CD4-positive, alpha-beta T cell (primary cell): ENCODE data around the gene PPM1J. TPM values are rescaled to one million over a fixed set of nuclear protein-coding genes. Genes with fewer than 3 reads are reported as not detected.

Experiments used
- ATAC-seq: fragments of 200-7000 bp; cut with Tn5 transposase; one replicate; pipeline ENCODE4 v1.10.0; 2022; ENCODE audit warnings: mild to moderate bottlenecking; ENCODE audit not compliant: poor library complexity
- CTCF ChIA-PET: fragments of 350-600 bp; sonication (Branson Sonifier 250); formaldehyde crosslinking; loops from one replicate; lab custom pipeline; 2021; ENCODE audit warnings: antibody characterized with exemption, inconsistent platforms; lab: Charles Lee
- POLR2A ChIA-PET: fragments of 350-600 bp; sonication (Branson Sonifier 250); formaldehyde crosslinking; loops from one replicate; lab custom pipeline; 2021; ENCODE audit warnings: antibody characterized with exemption, inconsistent platforms; lab: Charles Lee
- DNase-seq, 14 experiments: peaks; one replicate each; pipeline ENCODE4 v3.0.0-alpha.2; 2013 to 2020; ENCODE audit warnings: mixed read lengths in 2 of 14
- H3K27ac ChIP-seq, 2 donors: one replicate each; pipeline versions ENCODE4 v1.5.1 to v1.7.0; 2013; ENCODE audit warnings: low read length in 2 of 2, low read depth in 1 of 2, mild to moderate bottlenecking in 1 of 2
- H3K27me3 ChIP-seq, 2 experiments: 1 replicate in 1 of 2; 2 replicates in 1 of 2; pipeline versions ENCODE4 v1.6.1 to v1.7.0; 2013; ENCODE audit warnings: low read length in 2 of 2, control low read depth in 1 of 2, mild to moderate bottlenecking in 1 of 2, moderate library complexity in 1 of 2; ENCODE audit not compliant: insufficient read depth in 2 of 2, control insufficient read depth in 1 of 2
- H3K36me3 ChIP-seq: one replicate; pipeline ENCODE4 v1.6.1; 2013; ENCODE audit warnings: low read length, control low read depth; ENCODE audit not compliant: insufficient read depth
- H3K4me1 ChIP-seq: one replicate; pipeline ENCODE4 v1.6.1; 2013; ENCODE audit warnings: low read length, control low read depth; ENCODE audit not compliant: insufficient read depth
- H3K4me3 ChIP-seq: one replicate; pipeline ENCODE4 v1.5.1; 2013; ENCODE audit warnings: mild to moderate bottlenecking, low read length, moderate library complexity
- H3K9me3 ChIP-seq, 2 experiments: 1 replicate in 1 of 2; 2 replicates in 1 of 2; pipeline versions ENCODE4 v1.6.1 to v1.7.0; 2013; ENCODE audit warnings: low read length in 2 of 2, mild to moderate bottlenecking in 2 of 2, control low read depth in 1 of 2, moderate library complexity in 1 of 2; ENCODE audit not compliant: control insufficient read depth in 1 of 2, insufficient read depth in 1 of 2
- H3K27ac Mint-ChIP-seq: one replicate; pipeline ENCODE4 v1.8.0; 2020; ENCODE audit warnings: mixed read lengths
- H3K27me3 Mint-ChIP-seq: one replicate; pipeline ENCODE4 v1.8.0; 2021; ENCODE audit warnings: mixed read lengths
- H3K36me3 Mint-ChIP-seq: one replicate; pipeline ENCODE4 v1.8.0; 2021; ENCODE audit warnings: low read depth, mixed read lengths
- H3K4me1 Mint-ChIP-seq: one replicate; pipeline ENCODE4 v1.8.0; 2021; ENCODE audit warnings: low read depth, mixed read lengths
- H3K4me3 Mint-ChIP-seq: one replicate; pipeline ENCODE4 v1.8.0; 2020; ENCODE audit warnings: mild to moderate bottlenecking, mixed read lengths
- H3K9me3 Mint-ChIP-seq: one replicate; pipeline ENCODE4 v1.8.0; 2020; ENCODE audit warnings: mixed read lengths
- CTCF ChIP-seq: fragments of 200-600 bp; IDR thresholded peaks from one replicate; pipeline ENCODE4 v1.8.0; 2022; ENCODE audit warnings: antibody characterized with exemption, mild to moderate bottlenecking
- intact Hi-C, 2 experiments: fragments of 100-400 bp; cut with DNase I in 1 of 2; cut with micrococcal nuclease in 1 of 2; formaldehyde crosslinking; loops; one replicate each; pipeline versions ENCODE4 v1.15.1 to v1.9.0; 2023 to 2025; cut with DNase I, micrococcal nuclease
- total RNA-seq, 174 experiments: library from RNA in 2 of 174; stranded (reverse) in 2 of 174; gene quantifications; one replicate each; pipeline ENCODE4 v1.2.3 and lab custom pipeline; 2021 to 2026

Gene PPM1J
- total RNA-seq, 2 experiments from 2014 or later: 0.39 to 0.49 TPM

GRCh38 chr1:112708489-112708888 is 6.6 kb downstream of the PPM1J start:
- CTCF ChIA-PET: interaction anchor here (1.1 to 2.3 kb wide), 6 partner anchors 10 to 364 kb away, joined by 3 to 13 read pairs (median 4); partner anchors contain the start of gene LRIG2
- peaks cover 38% of the 10 kb centered on the region for H3K4me1 Mint-ChIP-seq

GRCh38 chr1:112708002-112708448 is 7.1 kb downstream of the PPM1J start:
- Mint-ChIP-seq H3K4me1 (peaks cover 41% of the 10 kb centered on the region), H3K27me3 (peaks cover 7% of the 10 kb centered on the region), H3K27ac (peak overlapping the region; percentile 41), H3K9me3 (no peaks in the 10 kb centered on the region), H3K36me3 (no peaks in the 10 kb centered on the region), H3K4me3 (peak overlapping the region; percentile 80)
- POLR2A ChIA-PET: interaction anchor here (0.6 to 3.3 kb wide), 2 partner anchors 33 to 407 kb away, joined by 5 to 13 read pairs; partner anchors contain the start of gene MOV10
- Histone ChIP-seq H3K27ac (no peak overlapping the region), H3K9me3 (no peaks in the 10 kb centered on the region), H3K36me3 (no peaks in the 10 kb centered on the region), H3K27me3 (no peaks in the 10 kb centered on the region), H3K4me1 (peaks cover 37% of the 10 kb centered on the region), H3K4me3 (no peak overlapping the region)
- CTCF ChIA-PET: interaction anchor here (1.1 to 2.3 kb wide), 5 partner anchors 10 to 365 kb away, joined by 3 to 13 read pairs (median 3); partner anchors contain the start of gene LRIG2
- no peak for ATAC-seq
- no peak for TF ChIP-seq CTCF
- intact Hi-C loops: loop anchor here (2.0 to 5.0 kb wide), 2 partner anchors 205 to 206 kb away; no protein-coding TSS in a partner anchor
- DNase-seq: peak in 1 of 14 experiments; percentile 10

More at GRCh38 chr1:112708489-112708888, 6.6 kb downstream of the PPM1J start:
- TF ChIP-seq CTCF: no peak
- H3K4me1 ChIP-seq: peaks cover 37% of the 10 kb centered on the region
- Mint-ChIP-seq H3K36me3 (no peaks in the 10 kb centered on the region), H3K9me3 (no peaks in the 10 kb centered on the region), H3K27ac (no peak overlapping the region), H3K4me3 (peak overlapping the region; percentile 80), H3K27me3 (peaks cover 11% of the 10 kb centered on the region)
- no peak overlapping the region for H3K4me3 ChIP-seq
- H3K27me3 ChIP-seq: no peaks in the 10 kb centered on the region
- DNase-seq (no peak), ATAC-seq (no peak)
- POLR2A ChIA-PET: interaction anchor here (0.6 to 3.3 kb wide), 2 partner anchors 33 to 407 kb away, joined by 5 to 13 read pairs; partner anchors contain the start of gene MOV10
- H3K36me3 ChIP-seq: no peaks in the 10 kb centered on the region
- H3K27ac ChIP-seq: no peak overlapping the region
- intact Hi-C loops: loop anchor here (2.0 to 5.0 kb wide), 2 partner anchors 206 kb away; no protein-coding TSS in a partner anchor
- H3K9me3 ChIP-seq: no peaks in the 10 kb centered on the region

GRCh38 chr1:112707221-112708001 is 7.7 kb downstream of the PPM1J start:
- Histone ChIP-seq H3K4me1 (peaks cover 37% of the 10 kb centered on the region), H3K9me3 (no peaks in the 10 kb centered on the region), H3K36me3 (no peaks in the 10 kb centered on the region), H3K27ac (no peak overlapping the region), H3K4me3 (peak overlapping the region; percentile 60), H3K27me3 (no peaks in the 10 kb centered on the region)
- Mint-ChIP-seq H3K4me3 (peak overlapping the region; percentile 80), H3K36me3 (no peaks in the 10 kb centered on the region), H3K27ac (peak overlapping the region; percentile 41), H3K27me3 (peaks cover under 1% of the 10 kb centered on the region), H3K9me3 (no peaks in the 10 kb centered on the region), H3K4me1 (peaks cover 47% of the 10 kb centered on the region)
- TF ChIP-seq CTCF: peak; percentile 79
- CTCF ChIA-PET: interaction anchor here (1.1 to 2.3 kb wide), 5 partner anchors 11 to 365 kb away, joined by 3 to 13 read pairs (median 3); partner anchors contain the start of gene LRIG2
- POLR2A ChIA-PET: interaction anchor here (0.6 to 3.3 kb wide), 4 partner anchors 8 to 408 kb away, joined by 3 to 13 read pairs (median 5); partner anchors contain the start of genes MOV10 and PPM1J
- ATAC-seq: peak; percentile 57
- peak in 13 of 14 experiments; percentile 23 to 82 (median 53) for DNase-seq
- intact Hi-C loops: loop anchor here (1.0 to 5.0 kb wide), 4 partner anchors 89 to 316 kb away; partner anchors contain the start of genes CAPZA1 (in 1 of the 2) and ST7L (in 1 of the 2)
